Measurements from ENCODE around the gene RALGAPB.

RALGAPB gene

GRCh38 chr20:38564680-38565079, 92.0 kb downstream of the RALGAPB start:
- no peak overlapping the region for H3K27ac ChIP-seq (ENCODE audit: extremely low read depth, low read depth, low read length)
- peaks cover 0 to 69% of the 10 kb centered on the region in 2 experiments; a peak in 2 of 3 replicates for H3K36me3 ChIP-seq (ENCODE audit: control insufficient read depth in 2 of 2, insufficient read depth in 1 of 2, low read length in 2 of 2)
- H3K4me3 ChIP-seq (ENCODE audit: low read depth, low read length): no peak overlapping the region
- no peaks in the 10 kb centered on the region for H3K4me1 ChIP-seq (ENCODE audit: control insufficient read depth, insufficient read depth, low read length)
- TF ChIP-seq ZNF596 (tag by site-specific recombination; IDR thresholded peaks at IDR 0.05) (peak; percentile 86), GLI4 (tag by site-specific recombination; IDR thresholded peaks at IDR 0.05) (no peak), ZBTB26 (tag by site-specific recombination; optimal IDR thresholded peaks at IDR 0.05) (no peak), ZNF311 (tag by site-specific recombination; IDR thresholded peaks at IDR 0.05; ENCODE audit: borderline replicate concordance) (no peak), ZNF624 (tag by site-specific recombination; IDR thresholded peaks at IDR 0.05) (no peak), ZNF366 (tag by site-specific recombination; conservative IDR thresholded peaks at IDR 0.05) (no peak; the same call in 1 of the 2 replicates), ZNF837 (tag by site-specific recombination; IDR thresholded peaks at IDR 0.05) (no peak)
- TF ChIP-seq, protein P1, sequence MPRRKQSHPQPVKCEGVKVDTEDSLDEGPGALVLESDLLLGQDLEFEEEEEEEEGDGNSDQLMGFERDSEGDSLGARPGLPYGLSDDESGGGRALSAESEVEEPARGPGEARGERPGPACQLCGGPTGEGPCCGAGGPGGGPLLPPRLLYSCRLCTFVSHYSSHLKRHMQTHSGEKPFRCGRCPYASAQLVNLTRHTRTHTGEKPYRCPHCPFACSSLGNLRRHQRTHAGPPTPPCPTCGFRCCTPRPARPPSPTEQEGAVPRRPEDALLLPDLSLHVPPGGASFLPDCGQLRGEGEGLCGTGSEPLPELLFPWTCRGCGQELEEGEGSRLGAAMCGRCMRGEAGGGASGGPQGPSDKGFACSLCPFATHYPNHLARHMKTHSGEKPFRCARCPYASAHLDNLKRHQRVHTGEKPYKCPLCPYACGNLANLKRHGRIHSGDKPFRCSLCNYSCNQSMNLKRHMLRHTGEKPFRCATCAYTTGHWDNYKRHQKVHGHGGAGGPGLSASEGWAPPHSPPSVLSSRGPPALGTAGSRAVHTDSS (tag by site-specific recombination; IDR thresholded peaks at IDR 0.05): peak; percentile 65
- ChIA-PET CTCF (no interaction called here), POLR2A (no interaction called here)
- H3K9me3 ChIP-seq (ENCODE audit: control insufficient read depth, insufficient read depth, low read depth, low read length): no peaks in the 10 kb centered on the region

GRCh38 chr20:38566036-38566598, 93.5 kb downstream of the RALGAPB start:
- Histone ChIP-seq H3K4me3 (ENCODE audit: low read depth, low read length) (no peak overlapping the region), H3K4me1 (ENCODE audit: control insufficient read depth, insufficient read depth, low read length) (no peaks in the 10 kb centered on the region), H3K27ac (ENCODE audit: extremely low read depth, low read depth, low read length) (no peak overlapping the region), H3K9me3 (ENCODE audit: control insufficient read depth, insufficient read depth, low read depth, low read length) (no peaks in the 10 kb centered on the region), H3K36me3 (ENCODE audit: control insufficient read depth in 2 of 2, insufficient read depth in 1 of 2, low read length in 2 of 2) (peaks cover 0 to 73% of the 10 kb centered on the region in 2 experiments; a peak in 2 of 3 replicates)
- TF ChIP-seq ZEB2 (tag by site-specific recombination; IDR thresholded peaks at IDR 0.05) (no peak), OSR2 (tag by site-specific recombination; IDR thresholded peaks at IDR 0.05) (no peak), FEZF1 (tag by site-specific recombination; IDR thresholded peaks at IDR 0.05) (no peak), ZNF530 (tag by site-specific recombination; IDR thresholded peaks at IDR 0.05; ENCODE audit: low read depth) (no peak), KLF8 (tag by site-specific recombination; IDR thresholded peaks at IDR 0.05) (no peak), ZIC2 (tag by site-specific recombination; IDR thresholded peaks at IDR 0.05) (no peak), EGR2 (tag by site-specific recombination; IDR thresholded peaks at IDR 0.05; ENCODE audit: low read depth) (no peak), ZNF48 (tag by site-specific recombination; IDR thresholded peaks at IDR 0.05) (no peak), ZNF449 (tag by site-specific recombination; IDR thresholded peaks at IDR 0.05) (no peak), ZNF426 (tag by site-specific recombination; IDR thresholded peaks at IDR 0.05) (no peak), PBX3 (CRISPR knock-in tag; IDR thresholded peaks at IDR 0.05) (no peak), ZNF747 (tag by site-specific recombination; IDR thresholded peaks at IDR 0.05) (no peak), ZBTB1 (tag by site-specific recombination; IDR thresholded peaks at IDR 0.05) (no peak), OVOL3 (tag by site-specific recombination; IDR thresholded peaks at IDR 0.05) (no peak), ZNF140 (tag by site-specific recombination; IDR thresholded peaks at IDR 0.05) (no peak)
- TF ChIP-seq, protein P2, sequence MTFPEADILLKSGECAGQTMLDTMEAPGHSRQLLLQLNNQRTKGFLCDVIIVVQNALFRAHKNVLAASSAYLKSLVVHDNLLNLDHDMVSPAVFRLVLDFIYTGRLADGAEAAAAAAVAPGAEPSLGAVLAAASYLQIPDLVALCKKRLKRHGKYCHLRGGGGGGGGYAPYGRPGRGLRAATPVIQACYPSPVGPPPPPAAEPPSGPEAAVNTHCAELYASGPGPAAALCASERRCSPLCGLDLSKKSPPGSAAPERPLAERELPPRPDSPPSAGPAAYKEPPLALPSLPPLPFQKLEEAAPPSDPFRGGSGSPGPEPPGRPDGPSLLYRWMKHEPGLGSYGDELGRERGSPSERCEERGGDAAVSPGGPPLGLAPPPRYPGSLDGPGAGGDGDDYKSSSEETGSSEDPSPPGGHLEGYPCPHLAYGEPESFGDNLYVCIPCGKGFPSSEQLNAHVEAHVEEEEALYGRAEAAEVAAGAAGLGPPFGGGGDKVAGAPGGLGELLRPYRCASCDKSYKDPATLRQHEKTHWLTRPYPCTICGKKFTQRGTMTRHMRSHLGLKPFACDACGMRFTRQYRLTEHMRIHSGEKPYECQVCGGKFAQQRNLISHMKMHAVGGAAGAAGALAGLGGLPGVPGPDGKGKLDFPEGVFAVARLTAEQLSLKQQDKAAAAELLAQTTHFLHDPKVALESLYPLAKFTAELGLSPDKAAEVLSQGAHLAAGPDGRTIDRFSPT (tag by site-specific recombination; IDR thresholded peaks at IDR 0.05): no peak
- TF ChIP-seq, protein P3, sequence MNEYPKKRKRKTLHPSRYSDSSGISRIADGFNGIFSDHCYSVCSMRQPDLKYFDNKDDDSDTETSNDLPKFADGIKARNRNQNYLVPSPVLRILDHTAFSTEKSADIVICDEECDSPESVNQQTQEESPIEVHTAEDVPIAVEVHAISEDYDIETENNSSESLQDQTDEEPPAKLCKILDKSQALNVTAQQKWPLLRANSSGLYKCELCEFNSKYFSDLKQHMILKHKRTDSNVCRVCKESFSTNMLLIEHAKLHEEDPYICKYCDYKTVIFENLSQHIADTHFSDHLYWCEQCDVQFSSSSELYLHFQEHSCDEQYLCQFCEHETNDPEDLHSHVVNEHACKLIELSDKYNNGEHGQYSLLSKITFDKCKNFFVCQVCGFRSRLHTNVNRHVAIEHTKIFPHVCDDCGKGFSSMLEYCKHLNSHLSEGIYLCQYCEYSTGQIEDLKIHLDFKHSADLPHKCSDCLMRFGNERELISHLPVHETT (tag by site-specific recombination; IDR thresholded peaks at IDR 0.05): no peak
- ChIA-PET CTCF (interaction anchor here (0.6 kb wide), 1 partner anchor 9 kb away, joined by 3 read pairs; no protein-coding TSS in a partner anchor), POLR2A (no interaction called here)

Data from HEK293 (cell line).